ENCODE measurements around the gene PLEKHM3.

GRCh38 chr2:207988975-207989374 lies 36.4 kb downstream of the PLEKHM3 start:
- no peak for TF ChIP-seq ZNF426 (tag by site-specific recombination; IDR thresholded peaks at IDR 0.05)
- TF ChIP-seq ATF2 (tag by site-specific recombination; IDR thresholded peaks at IDR 0.05; ENCODE audit: low read depth): no peak
- TF ChIP-seq, protein P1, sequence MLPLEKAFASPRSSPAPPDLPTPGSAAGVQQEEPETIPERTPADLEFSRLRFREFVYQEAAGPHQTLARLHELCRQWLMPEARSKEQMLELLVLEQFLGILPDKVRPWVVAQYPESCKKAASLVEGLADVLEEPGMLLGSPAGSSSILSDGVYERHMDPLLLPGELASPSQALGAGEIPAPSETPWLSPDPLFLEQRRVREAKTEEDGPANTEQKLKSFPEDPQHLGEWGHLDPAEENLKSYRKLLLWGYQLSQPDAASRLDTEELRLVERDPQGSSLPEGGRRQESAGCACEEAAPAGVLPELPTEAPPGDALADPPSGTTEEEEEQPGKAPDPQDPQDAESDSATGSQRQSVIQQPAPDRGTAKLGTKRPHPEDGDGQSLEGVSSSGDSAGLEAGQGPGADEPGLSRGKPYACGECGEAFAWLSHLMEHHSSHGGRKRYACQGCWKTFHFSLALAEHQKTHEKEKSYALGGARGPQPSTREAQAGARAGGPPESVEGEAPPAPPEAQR (tag by site-specific recombination; IDR thresholded peaks at IDR 0.05): no peak
- no peak for TF ChIP-seq CTCF (tag by site-specific recombination; IDR thresholded peaks at IDR 0.05)
- TF ChIP-seq KLF9 (tag by site-specific recombination; IDR thresholded peaks at IDR 0.05; ENCODE audit: low read depth): no peak
